ENCODE results near the gene ST14.
"Not testable (repeated sequence)": the region's sequence is repeated elsewhere in the genome, so short reads cannot be mapped to it uniquely, and the experiment has no call there.

Gene ST14

GRCh38 chr11:130237282-130238006 is 77.9 kb downstream of the ST14 start:
- DNase-seq: no peak

- no peak for DNase-seq
Measured at GRCh38 chr11:130241713-130242112, 82.1 kb downstream of the ST14 start.

GRCh38 chr11:130243816-130244215 is 84.2 kb downstream of the ST14 start:
- no peak for DNase-seq

GRCh38 chr11:130244848-130245247 is 85.3 kb downstream of the ST14 start:
- DNase-seq: no peak

GRCh38 chr11:130245375-130245774 is 85.8 kb downstream of the ST14 start:
- not testable (repeated sequence) for DNase-seq

GRCh38 chr11:130246270-130246669 is 86.7 kb downstream of the ST14 start:
- DNase-seq: no peak

GRCh38 chr11:130246738-130247137 is 87.2 kb downstream of the ST14 start:
- DNase-seq: no peak

GRCh38 chr11:130247319-130247718 is 87.7 kb downstream of the ST14 start:
- DNase-seq: no peak

- DNase-seq: no peak
Measured at GRCh38 chr11:130249371-130249770, 89.8 kb downstream of the ST14 start.

GRCh38 chr11:130249929-130250328 is 90.3 kb downstream of the ST14 start:
- not testable (repeated sequence) for DNase-seq

GRCh38 chr11:130251763-130252162 is 92.2 kb downstream of the ST14 start:
- not testable (repeated sequence) for DNase-seq

Data from cerebellar nuclear complex (tissue), 1 donor.